Activated CD8-positive, alpha-beta T cell treated with anti-CD3 and anti-CD28 coated beads for 36 hours (primary cell): ENCODE measurements around the gene SIK2. TPM values are rescaled to one million over a fixed set of nuclear protein-coding genes. Genes with fewer than 3 reads are reported as not detected.

ENCODE experiments used
- ATAC-seq: fragments of 200-7000 bp; cut with Tn5 transposase; one replicate; pipeline ENCODE4 v1.10.0; 2021; ENCODE audit warnings: mild to moderate bottlenecking, moderate library complexity
- CTCF ChIA-PET: fragments of 350-600 bp; sonication (Branson Sonifier 250); formaldehyde crosslinking; loops from one replicate; lab custom pipeline; 2021; ENCODE audit warnings: antibody characterized with exemption; lab: Charles Lee
- POLR2A ChIA-PET: fragments of 350-600 bp; sonication (Branson Sonifier 250); formaldehyde crosslinking; loops from one replicate; lab custom pipeline; 2021; ENCODE audit warnings: antibody characterized with exemption; lab: Charles Lee
- DNase-seq: peaks from one replicate; pipeline ENCODE4 v3.0.0-alpha.2; 2020
- H3K27ac Mint-ChIP-seq: one replicate; pipeline ENCODE4 v1.8.0; 2021; ENCODE audit warnings: mild to moderate bottlenecking, mixed read lengths
- H3K27me3 Mint-ChIP-seq: one replicate; pipeline ENCODE4 v1.8.0; 2021; ENCODE audit warnings: mixed read lengths
- H3K36me3 Mint-ChIP-seq: one replicate; pipeline ENCODE4 v1.8.0; 2021; ENCODE audit warnings: low read depth, mixed read lengths
- H3K4me1 Mint-ChIP-seq: one replicate; pipeline ENCODE4 v1.8.0; 2021; ENCODE audit warnings: low read depth, mixed read lengths
- H3K4me3 Mint-ChIP-seq: one replicate; pipeline ENCODE4 v1.8.0; 2021; ENCODE audit warnings: mild to moderate bottlenecking, moderate library complexity, mixed read lengths
- H3K9me3 Mint-ChIP-seq: one replicate; pipeline ENCODE4 v1.8.0; 2021; ENCODE audit warnings: mixed read lengths
- CTCF ChIP-seq: fragments of 200-600 bp; IDR thresholded peaks from one replicate; pipeline ENCODE4 v1.8.0; 2022; ENCODE audit warnings: antibody characterized with exemption, mild to moderate bottlenecking
- intact Hi-C: fragments of 100-400 bp; cut with micrococcal nuclease; formaldehyde crosslinking; loops from one replicate; pipeline ENCODE4 v1.10.0; 2022
- total RNA-seq, 2 experiments: library from RNA; stranded (reverse); gene quantifications; one replicate each; pipeline ENCODE4 v1.2.3, GENCODE V29; 2021

The SIK2 gene
- total RNA-seq, 2 experiments from 2014 or later, result 7.4 to 8.0 TPM

GRCh38 chr11:111723595-111723994, 121.3 kb downstream of the SIK2 start:
- H3K4me1 Mint-ChIP-seq, result no peaks in the 10 kb centered on the region
- POLR2A ChIA-PET, result interaction anchor here (1.4 to 2.0 kb wide), 2 partner anchors 10 to 66 kb away, joined by 3 to 11 read pairs; no protein-coding TSS in a partner anchor
- H3K36me3 Mint-ChIP-seq, result peaks cover 19% of the 10 kb centered on the region
- intact Hi-C loops, result no loop called here
- TF ChIP-seq CTCF, result no peak
- H3K27ac Mint-ChIP-seq, result no peak overlapping the region
- H3K4me3 Mint-ChIP-seq, result no peak overlapping the region
- CTCF ChIA-PET, result interaction anchor here (1.4 kb wide), 1 partner anchor 54 kb away, joined by 5 read pairs; no protein-coding TSS in a partner anchor
- no peaks in the 10 kb centered on the region for H3K9me3 Mint-ChIP-seq
- DNase-seq (no peak), ATAC-seq (no peak)
- H3K27me3 Mint-ChIP-seq, result no peaks in the 10 kb centered on the region

GRCh38 chr11:111724615-111725129, 122.4 kb downstream of the SIK2 start:
- ChIA-PET POLR2A (interaction anchor here (1.1 to 2.0 kb wide), 3 partner anchors 9 to 65 kb away, joined by 3 to 11 read pairs (median 3); no protein-coding TSS in a partner anchor), CTCF (interaction anchor here (1.4 kb wide), 1 partner anchor 53 kb away, joined by 5 read pairs; no protein-coding TSS in a partner anchor)
- Mint-ChIP-seq H3K4me3 (no peak overlapping the region), H3K27me3 (no peaks in the 10 kb centered on the region), H3K36me3 (peaks cover 22% of the 10 kb centered on the region), H3K4me1 (no peaks in the 10 kb centered on the region), H3K9me3 (no peaks in the 10 kb centered on the region), H3K27ac (no peak overlapping the region)
- no peak for ATAC-seq
- no peak for TF ChIP-seq CTCF
- intact Hi-C loops, result no loop called here
- no peak for DNase-seq

- no peak overlapping the region for H3K27ac Mint-ChIP-seq
- H3K4me3 Mint-ChIP-seq, result no peak overlapping the region
- CTCF ChIA-PET, result interaction anchor here (1.2 to 1.3 kb wide), 2 partner anchors 116 to 139 kb away, joined by 4 to 5 read pairs; no protein-coding TSS in a partner anchor
- no peak for TF ChIP-seq CTCF
- peaks cover 22% of the 10 kb centered on the region for H3K36me3 Mint-ChIP-seq
- POLR2A ChIA-PET, result no interaction called here
- H3K4me1 Mint-ChIP-seq, result no peaks in the 10 kb centered on the region
- no peaks in the 10 kb centered on the region for H3K9me3 Mint-ChIP-seq
- intact Hi-C loops, result no loop called here
- DNase-seq (no peak), ATAC-seq (no peak)
- no peaks in the 10 kb centered on the region for H3K27me3 Mint-ChIP-seq
These were observed 123.4 kb downstream of the SIK2 start for GRCh38 chr11:111725621-111726020.

GRCh38 chr11:111726301-111726713, 124.1 kb downstream of the SIK2 start:
- ChIA-PET POLR2A (interaction anchor here (0.9 to 1.4 kb wide), 2 partner anchors 11 to 18 kb away, joined by 3 read pairs; no protein-coding TSS in a partner anchor), CTCF (interaction anchor here (0.9 to 1.3 kb wide), 3 partner anchors 11 to 140 kb away, joined by 3 to 5 read pairs (median 4); no protein-coding TSS in a partner anchor)
- Mint-ChIP-seq H3K4me3 (no peak overlapping the region), H3K36me3 (peaks cover 18% of the 10 kb centered on the region), H3K27ac (no peak overlapping the region), H3K9me3 (no peaks in the 10 kb centered on the region), H3K27me3 (no peaks in the 10 kb centered on the region), H3K4me1 (no peaks in the 10 kb centered on the region)
- no peak for DNase-seq
- intact Hi-C loops, result no loop called here
- no peak for ATAC-seq
- no peak for TF ChIP-seq CTCF

- DNase-seq, result no peak
- H3K27ac Mint-ChIP-seq, result no peak overlapping the region
- peaks cover 16% of the 10 kb centered on the region for H3K36me3 Mint-ChIP-seq
- H3K9me3 Mint-ChIP-seq, result no peaks in the 10 kb centered on the region
- POLR2A ChIA-PET, result interaction anchor here (1.4 kb wide), 1 partner anchor 10 kb away, joined by 3 read pairs; no protein-coding TSS in a partner anchor
- H3K27me3 Mint-ChIP-seq, result no peaks in the 10 kb centered on the region
- CTCF ChIA-PET, result no interaction called here
- H3K4me1 Mint-ChIP-seq, result no peaks in the 10 kb centered on the region
- no peak overlapping the region for H3K4me3 Mint-ChIP-seq
- intact Hi-C loops, result no loop called here
- ATAC-seq, result no peak
- TF ChIP-seq CTCF, result no peak
These were observed 125.2 kb downstream of the SIK2 start for GRCh38 chr11:111727431-111727830.
